ENCODE results near the gene ALG14. TPM values are rescaled to one million over a fixed set of nuclear protein-coding genes. Genes with fewer than 3 reads are reported as not detected.
"Not testable (repeated sequence)": the region's sequence is repeated elsewhere in the genome, so short reads cannot be mapped to it uniquely, and the experiment has no call there.

The ALG14 gene
- total RNA-seq, 2 donors from 2014 or later = 3.7 to 9.1 TPM

DNA sequence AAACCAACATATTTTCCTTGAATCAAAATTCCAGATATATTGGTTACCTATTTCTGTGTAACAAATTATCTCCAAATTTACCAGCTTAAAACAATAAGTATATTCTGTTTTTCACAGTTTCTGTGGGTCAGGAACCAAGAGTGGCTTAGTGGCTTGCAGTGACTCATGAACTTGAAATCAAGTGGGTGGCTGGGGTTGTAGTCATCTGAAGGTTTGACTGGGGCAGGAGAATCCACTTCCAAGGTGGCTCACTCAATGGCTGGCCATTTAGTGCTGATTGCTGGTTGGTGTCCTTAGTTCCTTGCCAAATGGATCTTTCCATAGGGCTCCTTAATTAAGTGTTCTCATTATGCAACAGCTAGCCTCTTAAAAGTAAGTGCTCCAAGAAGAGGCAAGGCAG is 43.8 kb downstream of the ALG14 start:
- no peak overlapping the region for H3K27ac Mint-ChIP-seq
- peaks cover 13 to 17% of the 10 kb centered on the region in 2 donors for H3K36me3 Mint-ChIP-seq
- no peak for DNase-seq (ENCODE audit: low spot score in 2 of 2)
- ATAC-seq = peak in 1 of 2 donors; percentile 88
- H3K9me3 Mint-ChIP-seq = no peaks in the 10 kb centered on the region

GRCh38 chr1:95027046-95027445 is 45.7 kb downstream of the ALG14 start:
- Mint-ChIP-seq H3K9me3 (no peaks in the 10 kb centered on the region), H3K36me3 (peaks cover 13 to 17% of the 10 kb centered on the region in 2 donors), H3K27ac (no peak overlapping the region)
- ATAC-seq (no peak), DNase-seq (ENCODE audit: low spot score in 2 of 2) (no peak)

DNA sequence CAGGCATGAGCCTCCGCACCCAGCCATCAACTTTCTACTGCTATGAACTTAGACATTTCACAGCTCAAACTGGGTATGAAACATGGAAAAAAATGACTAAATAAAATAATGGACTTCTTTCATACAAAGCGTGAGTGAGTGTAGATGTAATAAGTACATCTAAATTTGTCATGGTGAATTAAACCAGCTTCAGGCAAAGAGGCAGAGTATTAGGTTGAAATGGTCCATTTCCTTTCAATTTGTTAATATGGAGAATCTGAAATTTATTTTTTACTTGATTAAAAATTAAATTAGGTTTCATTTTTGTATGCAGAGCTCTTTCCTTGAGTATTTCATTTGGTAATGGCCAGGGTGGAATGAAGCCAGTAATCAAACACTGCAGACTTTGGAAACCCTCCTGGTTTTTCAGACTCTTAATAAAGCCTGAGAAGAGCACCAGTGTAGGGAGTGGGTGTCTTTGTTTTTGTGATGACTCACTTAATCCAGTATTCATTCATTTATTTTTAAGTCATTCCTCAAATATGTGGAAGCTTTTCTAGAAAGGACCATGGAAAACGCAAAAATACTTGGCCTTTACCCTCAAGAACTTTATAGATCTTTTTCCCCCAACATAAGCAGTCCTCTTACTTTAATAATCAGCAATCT is 49.2 kb downstream of the ALG14 start:
- no peak for DNase-seq (ENCODE audit: low spot score in 2 of 2)
- no peaks in the 10 kb centered on the region for H3K9me3 Mint-ChIP-seq
- no peak overlapping the region for H3K27ac Mint-ChIP-seq
- no peak for ATAC-seq
- H3K36me3 Mint-ChIP-seq = peaks cover 3 to 17% of the 10 kb centered on the region in 2 donors

DNA sequence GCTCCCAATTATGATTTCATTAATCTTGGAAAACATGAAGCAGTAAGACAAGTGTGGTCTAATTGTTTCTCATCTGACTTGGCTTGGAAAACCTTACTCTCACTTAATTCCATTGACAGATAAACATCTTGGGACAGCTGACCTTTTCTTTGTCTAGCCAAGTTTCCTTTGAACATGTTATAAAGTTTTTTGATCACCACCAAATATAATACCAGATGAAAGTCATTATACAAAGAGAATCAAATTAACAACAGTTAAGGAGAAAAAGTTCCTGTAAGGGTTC is 50.2 kb downstream of the ALG14 start:
- DNase-seq (ENCODE audit: low spot score in 2 of 2) = no peak
- H3K27ac Mint-ChIP-seq = no peak overlapping the region
- no peak for ATAC-seq
- H3K36me3 Mint-ChIP-seq = peaks cover 0 to 12% of the 10 kb centered on the region in 2 donors
- no peaks in the 10 kb centered on the region for H3K9me3 Mint-ChIP-seq

GRCh38 chr1:95021805-95022643 is 50.7 kb downstream of the ALG14 start:
- no peak overlapping the region for H3K27ac Mint-ChIP-seq

DNA sequence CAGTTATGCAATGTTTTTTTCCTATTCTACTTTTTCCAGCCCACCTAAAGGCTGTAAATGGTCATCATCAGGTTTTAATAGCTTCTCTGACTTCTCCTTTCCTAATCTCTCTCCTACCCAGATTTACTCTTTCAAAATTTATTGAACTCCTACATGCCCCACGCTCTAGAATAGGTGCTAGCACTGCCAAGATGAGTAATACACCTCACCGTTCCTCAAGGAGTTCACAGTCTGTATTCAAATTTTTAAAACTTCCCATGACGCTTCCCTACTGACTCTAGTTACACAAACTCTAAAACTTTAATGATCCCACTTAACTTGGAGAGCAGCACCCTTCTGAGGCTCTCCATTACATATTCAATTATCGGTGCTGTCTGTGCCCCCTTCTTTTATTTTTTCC is 51.6 kb downstream of the ALG14 start:
- Mint-ChIP-seq H3K9me3 (no peaks in the 10 kb centered on the region), H3K36me3 (peaks cover 0 to 3% of the 10 kb centered on the region in 2 donors), H3K27ac (no peak overlapping the region)

More at GRCh38 chr1:95021805-95022643, 50.7 kb downstream of the ALG14 start:
- ATAC-seq (no peak), DNase-seq (ENCODE audit: low spot score in 2 of 2) (no peak)
- peaks cover 0 to 6% of the 10 kb centered on the region in 2 donors for H3K36me3 Mint-ChIP-seq
- H3K9me3 Mint-ChIP-seq = no peaks in the 10 kb centered on the region

DNA sequence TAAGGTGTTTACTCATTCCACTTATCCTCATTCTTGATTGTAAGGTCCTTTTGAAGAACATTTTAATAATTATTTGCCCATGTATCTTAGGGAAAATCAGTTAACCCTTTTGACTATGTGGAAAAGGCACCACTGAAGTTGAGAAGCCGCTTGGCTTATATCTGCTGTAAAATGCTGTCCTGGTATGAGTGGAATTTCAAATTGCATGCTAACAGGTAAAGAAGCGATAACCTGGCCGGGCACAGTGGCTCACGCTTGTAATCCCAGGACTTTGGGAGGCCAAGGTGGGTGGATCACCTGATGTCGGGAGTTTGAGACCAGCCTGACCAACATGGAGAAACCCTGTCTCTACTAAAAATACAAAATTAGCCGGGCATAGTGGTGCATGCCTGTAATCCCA is 53.3 kb downstream of the ALG14 start:
- H3K36me3 Mint-ChIP-seq; H3K27ac Mint-ChIP-seq; DNase-seq (ENCODE audit: low spot score in 2 of 2); ATAC-seq; H3K9me3 Mint-ChIP-seq: not testable (repeated sequence)

More for the DNA sequence above, 51.6 kb downstream of the ALG14 start:
- ATAC-seq (no peak), DNase-seq (ENCODE audit: low spot score in 2 of 2) (no peak)

GRCh38 chr1:95018602-95019369 is 54.0 kb downstream of the ALG14 start:
- Mint-ChIP-seq H3K36me3 (no peaks in the 10 kb centered on the region), H3K27ac (no peak overlapping the region), H3K9me3 (no peaks in the 10 kb centered on the region)
- no peak for DNase-seq (ENCODE audit: low spot score in 2 of 2)
- no peak for ATAC-seq

- no peaks in the 10 kb centered on the region for H3K36me3 Mint-ChIP-seq
- DNase-seq (ENCODE audit: low spot score in 2 of 2) = no peak
- ATAC-seq = no peak
These were observed 55.0 kb downstream of the ALG14 start for GRCh38 chr1:95017775-95018174.

DNA sequence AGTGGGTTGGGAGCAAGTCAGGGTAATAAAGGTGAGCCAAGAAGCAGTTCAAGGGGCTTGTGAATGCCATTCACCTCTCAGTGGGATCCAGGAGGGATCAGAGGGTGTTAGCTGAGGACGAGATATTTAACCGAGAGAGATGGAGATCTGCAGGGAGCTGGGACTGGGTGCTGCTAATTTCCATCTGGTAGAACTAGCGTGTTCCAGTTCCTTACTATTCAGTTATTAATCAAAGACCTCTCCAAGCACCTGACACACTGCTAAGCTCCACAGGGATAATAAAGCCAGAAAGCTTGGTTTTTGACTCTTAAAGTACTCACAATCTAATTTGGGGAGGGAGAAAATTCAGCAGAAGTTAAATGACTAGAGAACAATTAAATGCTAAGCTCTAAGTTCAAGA is 57.7 kb downstream of the ALG14 start:
- H3K36me3 Mint-ChIP-seq = no peaks in the 10 kb centered on the region
- no peaks in the 10 kb centered on the region for H3K9me3 Mint-ChIP-seq
- no peak for DNase-seq (ENCODE audit: low spot score in 2 of 2)
- no peak overlapping the region for H3K27ac Mint-ChIP-seq
- ATAC-seq = no peak

More at GRCh38 chr1:95017775-95018174, 55.0 kb downstream of the ALG14 start:
- no peaks in the 10 kb centered on the region for H3K9me3 Mint-ChIP-seq
- no peak overlapping the region for H3K27ac Mint-ChIP-seq

- Mint-ChIP-seq H3K36me3 (no peaks in the 10 kb centered on the region), H3K27ac (no peak overlapping the region), H3K9me3 (no peaks in the 10 kb centered on the region)
- ATAC-seq (no peak), DNase-seq (ENCODE audit: low spot score in 2 of 2) (no peak)
These were observed 58.7 kb downstream of the ALG14 start for GRCh38 chr1:95013950-95014574.

- no peaks in the 10 kb centered on the region for H3K36me3 Mint-ChIP-seq
- ATAC-seq (no peak), DNase-seq (ENCODE audit: low spot score in 2 of 2) (no peak)
- H3K27ac Mint-ChIP-seq = no peak overlapping the region
- no peaks in the 10 kb centered on the region for H3K9me3 Mint-ChIP-seq
These were observed 60.4 kb downstream of the ALG14 start for GRCh38 chr1:95012389-95012788.

DNA sequence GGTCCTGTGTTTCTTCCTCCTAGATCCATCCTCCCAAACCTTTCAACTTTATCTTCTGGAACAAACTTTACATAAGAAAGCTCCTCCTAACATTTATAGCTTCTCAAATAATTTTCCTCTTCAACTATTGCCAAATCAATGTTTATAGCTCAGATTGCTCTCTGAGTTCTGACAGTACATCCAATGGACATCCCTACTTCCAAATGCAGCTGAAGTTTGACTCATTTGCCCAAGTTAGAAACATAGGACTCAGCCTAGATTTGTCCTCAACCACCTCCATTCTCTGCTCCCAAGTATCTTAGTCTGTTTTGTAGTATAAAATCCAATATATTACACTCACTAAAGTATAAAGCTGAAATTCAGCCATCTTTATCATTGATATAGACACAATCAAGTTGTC is 62.6 kb downstream of the ALG14 start:
- H3K27ac Mint-ChIP-seq = no peak overlapping the region
- ATAC-seq (no peak), DNase-seq (ENCODE audit: low spot score in 2 of 2) (no peak)
- no peaks in the 10 kb centered on the region for H3K36me3 Mint-ChIP-seq
- no peaks in the 10 kb centered on the region for H3K9me3 Mint-ChIP-seq

DNA sequence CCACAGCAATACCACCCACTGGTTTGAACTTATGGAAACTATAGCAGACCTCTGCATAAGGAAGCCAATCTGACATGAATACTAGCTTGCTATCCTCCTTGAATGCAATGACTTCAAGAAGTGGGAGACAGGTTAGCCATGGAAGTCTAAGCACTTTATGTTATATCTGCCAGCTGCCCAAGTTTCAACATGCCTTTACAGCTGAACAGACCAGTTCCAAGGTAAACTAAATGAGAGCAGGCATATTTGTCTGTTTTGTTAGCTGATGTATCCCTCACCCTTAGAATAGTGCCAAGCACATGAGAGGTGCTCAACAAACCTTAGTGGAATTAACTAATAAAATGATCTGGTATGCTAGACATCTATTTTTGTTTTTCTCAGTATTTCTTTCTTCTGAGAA is 65.1 kb downstream of the ALG14 start:
- H3K36me3 Mint-ChIP-seq = no peaks in the 10 kb centered on the region
- ATAC-seq (no peak), DNase-seq (ENCODE audit: low spot score in 2 of 2) (no peak)

GRCh38 chr1:95006681-95007080 is 66.1 kb downstream of the ALG14 start:
- no peak overlapping the region for H3K27ac Mint-ChIP-seq
- DNase-seq (ENCODE audit: low spot score in 2 of 2) (no peak), ATAC-seq (no peak)
- no peaks in the 10 kb centered on the region for H3K9me3 Mint-ChIP-seq
- no peaks in the 10 kb centered on the region for H3K36me3 Mint-ChIP-seq

More for the DNA sequence above, 65.1 kb downstream of the ALG14 start:
- Mint-ChIP-seq H3K27ac (no peak overlapping the region), H3K9me3 (no peaks in the 10 kb centered on the region)

- ATAC-seq (no peak), DNase-seq (ENCODE audit: low spot score in 2 of 2) (no peak)
- H3K27ac Mint-ChIP-seq = no peak overlapping the region
- no peaks in the 10 kb centered on the region for H3K36me3 Mint-ChIP-seq
- H3K9me3 Mint-ChIP-seq = no peaks in the 10 kb centered on the region
These were observed 67.2 kb downstream of the ALG14 start for GRCh38 chr1:95005584-95005983.

DNA sequence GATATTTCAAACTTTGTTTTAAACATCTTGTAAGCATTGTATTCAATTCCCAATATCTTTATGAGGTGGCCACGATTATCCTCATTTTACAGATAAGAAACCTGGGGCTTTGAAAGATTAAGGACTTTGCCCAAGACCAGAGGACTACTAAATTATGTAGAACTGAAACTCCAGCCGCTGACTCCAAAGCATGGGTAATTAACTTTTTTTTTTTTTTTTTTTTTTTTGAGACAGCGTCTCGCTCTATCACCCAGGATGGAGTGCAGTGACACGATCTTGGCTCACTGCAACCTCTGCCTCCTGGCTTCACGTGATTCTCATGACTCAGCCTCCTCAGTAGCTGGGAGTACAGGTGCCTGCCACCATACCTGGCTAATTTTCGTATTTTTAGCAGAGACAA is 68.7 kb downstream of the ALG14 start:
- no peak for ATAC-seq
- H3K36me3 Mint-ChIP-seq = no peaks in the 10 kb centered on the region
- no peak for DNase-seq (ENCODE audit: low spot score in 2 of 2)
- no peaks in the 10 kb centered on the region for H3K9me3 Mint-ChIP-seq
- no peak overlapping the region for H3K27ac Mint-ChIP-seq
